Measurements from ENCODE around the gene COL9A3.

DNA sequence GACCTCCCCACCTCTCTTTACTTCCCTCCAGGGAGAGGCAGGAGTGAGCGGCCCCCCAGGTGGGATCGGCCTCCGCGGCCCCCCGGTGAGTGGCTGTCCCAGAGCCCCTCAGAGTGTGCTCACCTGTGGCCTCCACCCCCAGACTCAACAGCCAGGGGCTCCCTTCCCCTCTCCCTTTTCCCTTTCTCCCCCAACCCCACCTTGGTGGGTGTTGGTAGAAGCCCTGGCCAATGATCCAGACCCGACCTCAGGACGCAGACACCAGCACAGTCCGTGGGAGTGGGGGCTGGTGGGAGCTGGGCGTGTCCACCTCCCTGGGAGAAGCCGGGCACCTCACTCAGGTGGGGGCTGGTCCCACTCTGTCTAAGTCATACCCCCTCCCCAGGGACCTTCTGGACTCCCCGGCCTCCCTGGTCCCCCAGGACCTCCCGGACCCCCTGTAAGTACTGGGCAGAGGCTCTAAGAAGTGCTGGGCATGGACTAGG lies 4.9 kb downstream of the COL9A3 start:
- TF ChIP-seq, protein P1, sequence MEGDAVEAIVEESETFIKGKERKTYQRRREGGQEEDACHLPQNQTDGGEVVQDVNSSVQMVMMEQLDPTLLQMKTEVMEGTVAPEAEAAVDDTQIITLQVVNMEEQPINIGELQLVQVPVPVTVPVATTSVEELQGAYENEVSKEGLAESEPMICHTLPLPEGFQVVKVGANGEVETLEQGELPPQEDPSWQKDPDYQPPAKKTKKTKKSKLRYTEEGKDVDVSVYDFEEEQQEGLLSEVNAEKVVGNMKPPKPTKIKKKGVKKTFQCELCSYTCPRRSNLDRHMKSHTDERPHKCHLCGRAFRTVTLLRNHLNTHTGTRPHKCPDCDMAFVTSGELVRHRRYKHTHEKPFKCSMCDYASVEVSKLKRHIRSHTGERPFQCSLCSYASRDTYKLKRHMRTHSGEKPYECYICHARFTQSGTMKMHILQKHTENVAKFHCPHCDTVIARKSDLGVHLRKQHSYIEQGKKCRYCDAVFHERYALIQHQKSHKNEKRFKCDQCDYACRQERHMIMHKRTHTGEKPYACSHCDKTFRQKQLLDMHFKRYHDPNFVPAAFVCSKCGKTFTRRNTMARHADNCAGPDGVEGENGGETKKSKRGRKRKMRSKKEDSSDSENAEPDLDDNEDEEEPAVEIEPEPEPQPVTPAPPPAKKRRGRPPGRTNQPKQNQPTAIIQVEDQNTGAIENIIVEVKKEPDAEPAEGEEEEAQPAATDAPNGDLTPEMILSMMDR (IDR thresholded peaks at IDR 0.05) = no peak
- TF ChIP-seq, protein P2, sequence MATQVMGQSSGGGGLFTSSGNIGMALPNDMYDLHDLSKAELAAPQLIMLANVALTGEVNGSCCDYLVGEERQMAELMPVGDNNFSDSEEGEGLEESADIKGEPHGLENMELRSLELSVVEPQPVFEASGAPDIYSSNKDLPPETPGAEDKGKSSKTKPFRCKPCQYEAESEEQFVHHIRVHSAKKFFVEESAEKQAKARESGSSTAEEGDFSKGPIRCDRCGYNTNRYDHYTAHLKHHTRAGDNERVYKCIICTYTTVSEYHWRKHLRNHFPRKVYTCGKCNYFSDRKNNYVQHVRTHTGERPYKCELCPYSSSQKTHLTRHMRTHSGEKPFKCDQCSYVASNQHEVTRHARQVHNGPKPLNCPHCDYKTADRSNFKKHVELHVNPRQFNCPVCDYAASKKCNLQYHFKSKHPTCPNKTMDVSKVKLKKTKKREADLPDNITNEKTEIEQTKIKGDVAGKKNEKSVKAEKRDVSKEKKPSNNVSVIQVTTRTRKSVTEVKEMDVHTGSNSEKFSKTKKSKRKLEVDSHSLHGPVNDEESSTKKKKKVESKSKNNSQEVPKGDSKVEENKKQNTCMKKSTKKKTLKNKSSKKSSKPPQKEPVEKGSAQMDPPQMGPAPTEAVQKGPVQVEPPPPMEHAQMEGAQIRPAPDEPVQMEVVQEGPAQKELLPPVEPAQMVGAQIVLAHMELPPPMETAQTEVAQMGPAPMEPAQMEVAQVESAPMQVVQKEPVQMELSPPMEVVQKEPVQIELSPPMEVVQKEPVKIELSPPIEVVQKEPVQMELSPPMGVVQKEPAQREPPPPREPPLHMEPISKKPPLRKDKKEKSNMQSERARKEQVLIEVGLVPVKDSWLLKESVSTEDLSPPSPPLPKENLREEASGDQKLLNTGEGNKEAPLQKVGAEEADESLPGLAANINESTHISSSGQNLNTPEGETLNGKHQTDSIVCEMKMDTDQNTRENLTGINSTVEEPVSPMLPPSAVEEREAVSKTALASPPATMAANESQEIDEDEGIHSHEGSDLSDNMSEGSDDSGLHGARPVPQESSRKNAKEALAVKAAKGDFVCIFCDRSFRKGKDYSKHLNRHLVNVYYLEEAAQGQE (IDR thresholded peaks at IDR 0.05; ENCODE audit: insufficient read depth in 1 of 2, low read depth in 2 of 2, low read length in 1 of 2) = no peak
- TF ChIP-seq POLR2AphosphoS5 (IDR thresholded peaks at IDR 0.05; ENCODE audit: low read depth, low read length) (no peak), TCF7L2 (IDR thresholded peaks at IDR 0.05; ENCODE audit: low read depth, low read length) (no peak)
